ENCODE data around the gene PGM5. TPM values are rescaled to one million over a fixed set of nuclear protein-coding genes. Genes with fewer than 3 reads are reported as not detected.

Gene PGM5
- total RNA-seq, 1 donor from 2014 or later: not detected

GRCh38 chr9:68515326-68516017 lies 159.1 kb downstream of the PGM5 start:
- Mint-ChIP-seq H3K27me3 (ENCODE audit: low read depth) (peaks cover 5% of the 10 kb centered on the region), H3K36me3 (ENCODE audit: low read depth) (no peaks in the 10 kb centered on the region), H3K27ac (no peak overlapping the region), H3K9me3 (no peaks in the 10 kb centered on the region), H3K4me1 (ENCODE audit: low read depth) (no peaks in the 10 kb centered on the region), H3K4me3 (ENCODE audit: low read depth) (no peak overlapping the region)
- no peak for DNase-seq (ENCODE audit: low spot score)
- intact Hi-C loops (cut with micrococcal nuclease): no loop called here

- Mint-ChIP-seq H3K4me1 (ENCODE audit: low read depth) (no peaks in the 10 kb centered on the region), H3K4me3 (ENCODE audit: low read depth) (no peak overlapping the region), H3K36me3 (ENCODE audit: low read depth) (no peaks in the 10 kb centered on the region), H3K27me3 (ENCODE audit: low read depth) (peaks cover 13% of the 10 kb centered on the region), H3K9me3 (no peaks in the 10 kb centered on the region), H3K27ac (no peak overlapping the region)
- intact Hi-C loops (cut with micrococcal nuclease): no loop called here
- DNase-seq (ENCODE audit: low spot score): no peak
Measured at GRCh38 chr9:68522131-68522530, 165.7 kb downstream of the PGM5 start.

- Mint-ChIP-seq H3K36me3 (ENCODE audit: low read depth) (no peaks in the 10 kb centered on the region), H3K27ac (no peak overlapping the region), H3K4me1 (ENCODE audit: low read depth) (no peaks in the 10 kb centered on the region), H3K4me3 (ENCODE audit: low read depth) (no peak overlapping the region), H3K9me3 (no peaks in the 10 kb centered on the region), H3K27me3 (ENCODE audit: low read depth) (peaks cover 17% of the 10 kb centered on the region)
- intact Hi-C loops (cut with micrococcal nuclease): no loop called here
- no peak for DNase-seq (ENCODE audit: low spot score)
Measured at GRCh38 chr9:68522954-68523353, 166.5 kb downstream of the PGM5 start.

- intact Hi-C loops (cut with micrococcal nuclease): no loop called here
- no peak for DNase-seq (ENCODE audit: low spot score)
- no peaks in the 10 kb centered on the region for H3K9me3 Mint-ChIP-seq
- H3K27me3 Mint-ChIP-seq (ENCODE audit: low read depth): peaks cover 17% of the 10 kb centered on the region
- H3K36me3 Mint-ChIP-seq (ENCODE audit: low read depth): no peaks in the 10 kb centered on the region
- H3K4me3 Mint-ChIP-seq (ENCODE audit: low read depth): no peak overlapping the region
- no peaks in the 10 kb centered on the region for H3K4me1 Mint-ChIP-seq (ENCODE audit: low read depth)
- H3K27ac Mint-ChIP-seq: no peak overlapping the region
Measured at GRCh38 chr9:68523367-68523936, 167.0 kb downstream of the PGM5 start.

- peaks cover 10% of the 10 kb centered on the region for H3K27me3 Mint-ChIP-seq (ENCODE audit: low read depth)
- intact Hi-C loops (cut with micrococcal nuclease): no loop called here
- H3K36me3 Mint-ChIP-seq (ENCODE audit: low read depth): no peaks in the 10 kb centered on the region
Measured at GRCh38 chr9:68530618-68531017, 174.2 kb downstream of the PGM5 start.

GRCh38 chr9:68532131-68532530 lies 175.7 kb downstream of the PGM5 start:
- intact Hi-C loops (cut with micrococcal nuclease): no loop called here
- Mint-ChIP-seq H3K4me3 (ENCODE audit: low read depth) (no peak overlapping the region), H3K36me3 (ENCODE audit: low read depth) (no peaks in the 10 kb centered on the region), H3K27me3 (ENCODE audit: low read depth) (peaks cover 7% of the 10 kb centered on the region), H3K27ac (no peak overlapping the region), H3K9me3 (no peaks in the 10 kb centered on the region), H3K4me1 (ENCODE audit: low read depth) (no peaks in the 10 kb centered on the region)
- DNase-seq (ENCODE audit: low spot score): no peak

More at GRCh38 chr9:68530618-68531017, 174.2 kb downstream of the PGM5 start:
- H3K9me3 Mint-ChIP-seq: no peaks in the 10 kb centered on the region
- no peak overlapping the region for H3K4me3 Mint-ChIP-seq (ENCODE audit: low read depth)
- H3K4me1 Mint-ChIP-seq (ENCODE audit: low read depth): no peaks in the 10 kb centered on the region
- DNase-seq (ENCODE audit: low spot score): no peak
- no peak overlapping the region for H3K27ac Mint-ChIP-seq

- H3K27ac Mint-ChIP-seq: no peak overlapping the region
- no peak for DNase-seq (ENCODE audit: low spot score)
- H3K9me3 Mint-ChIP-seq: no peaks in the 10 kb centered on the region
- H3K36me3 Mint-ChIP-seq (ENCODE audit: low read depth): no peaks in the 10 kb centered on the region
- peaks cover 4% of the 10 kb centered on the region for H3K27me3 Mint-ChIP-seq (ENCODE audit: low read depth)
- no peak overlapping the region for H3K4me3 Mint-ChIP-seq (ENCODE audit: low read depth)
- no peaks in the 10 kb centered on the region for H3K4me1 Mint-ChIP-seq (ENCODE audit: low read depth)
- intact Hi-C loops (cut with micrococcal nuclease): no loop called here
Measured at GRCh38 chr9:68533678-68534077, 177.3 kb downstream of the PGM5 start.

- no peaks in the 10 kb centered on the region for H3K36me3 Mint-ChIP-seq (ENCODE audit: low read depth)
Measured at GRCh38 chr9:68536876-68537615, 180.6 kb downstream of the PGM5 start.

GRCh38 chr9:68537616-68537880 lies 181.1 kb downstream of the PGM5 start:
- H3K4me3 Mint-ChIP-seq (ENCODE audit: low read depth): no peak overlapping the region
- H3K36me3 Mint-ChIP-seq (ENCODE audit: low read depth): no peaks in the 10 kb centered on the region
- no peak overlapping the region for H3K27ac Mint-ChIP-seq
- H3K4me1 Mint-ChIP-seq (ENCODE audit: low read depth): no peaks in the 10 kb centered on the region
- intact Hi-C loops (cut with micrococcal nuclease): no loop called here
- peaks cover 16% of the 10 kb centered on the region for H3K27me3 Mint-ChIP-seq (ENCODE audit: low read depth)
- H3K9me3 Mint-ChIP-seq: no peaks in the 10 kb centered on the region
- DNase-seq (ENCODE audit: low spot score): no peak

More at GRCh38 chr9:68536876-68537615, 180.6 kb downstream of the PGM5 start:
- no peaks in the 10 kb centered on the region for H3K9me3 Mint-ChIP-seq
- H3K27me3 Mint-ChIP-seq (ENCODE audit: low read depth): peaks cover 14% of the 10 kb centered on the region
- no peak overlapping the region for H3K27ac Mint-ChIP-seq
- H3K4me3 Mint-ChIP-seq (ENCODE audit: low read depth): no peak overlapping the region
- intact Hi-C loops (cut with micrococcal nuclease): no loop called here
- H3K4me1 Mint-ChIP-seq (ENCODE audit: low read depth): no peaks in the 10 kb centered on the region
- DNase-seq (ENCODE audit: low spot score): no peak

GRCh38 chr9:68538200-68538599 lies 181.8 kb downstream of the PGM5 start:
- no peak for DNase-seq (ENCODE audit: low spot score)
- Mint-ChIP-seq H3K36me3 (ENCODE audit: low read depth) (no peaks in the 10 kb centered on the region), H3K27ac (no peak overlapping the region), H3K4me1 (ENCODE audit: low read depth) (no peaks in the 10 kb centered on the region), H3K9me3 (no peaks in the 10 kb centered on the region), H3K4me3 (ENCODE audit: low read depth) (no peak overlapping the region), H3K27me3 (ENCODE audit: low read depth) (peaks cover 16% of the 10 kb centered on the region)
- intact Hi-C loops (cut with micrococcal nuclease): no loop called here

GRCh38 chr9:68540712-68541535 lies 184.5 kb downstream of the PGM5 start, which contains the start of gene TMEM252:
Gene TMEM252 (minus strand): TSS chr9:68540883. CDS start chr9:68540814, 69 bp downstream.
- H3K9me3 Mint-ChIP-seq: no peaks in the 10 kb centered on the region
- peaks cover 28% of the 10 kb centered on the region for H3K27me3 Mint-ChIP-seq (ENCODE audit: low read depth)
- no peaks in the 10 kb centered on the region for H3K4me1 Mint-ChIP-seq (ENCODE audit: low read depth)
- no peak within 1 kb of the TSS for H3K4me3 Mint-ChIP-seq (ENCODE audit: low read depth)
- no peaks in the 10 kb centered on the region for H3K36me3 Mint-ChIP-seq (ENCODE audit: low read depth)
- DNase-seq (ENCODE audit: low spot score): no peak
- intact Hi-C loops (cut with micrococcal nuclease): no loop called here
- H3K27ac Mint-ChIP-seq: no peak within 1 kb of the TSS

- Mint-ChIP-seq H3K4me3 (ENCODE audit: low read depth) (no peak overlapping the region), H3K27me3 (ENCODE audit: low read depth) (peaks cover 28% of the 10 kb centered on the region), H3K27ac (no peak overlapping the region), H3K4me1 (ENCODE audit: low read depth) (peaks cover 3% of the 10 kb centered on the region), H3K9me3 (no peaks in the 10 kb centered on the region), H3K36me3 (ENCODE audit: low read depth) (no peaks in the 10 kb centered on the region)
- DNase-seq (ENCODE audit: low spot score): no peak
- intact Hi-C loops (cut with micrococcal nuclease): no loop called here
Measured at GRCh38 chr9:68541568-68541967, 185.2 kb downstream of the PGM5 start.

Measured in activated T-helper 2 cell treated with anti-CD3 and anti-CD28 coated beads, Interferon-gamma antibody, Interleukin-2, Interleukin-4, amounts not matched to agents 10 μg/mL and 5 μg/mL and 100 μg/mL, durations not matched to agents 14 hours and 24 hours and 36 hours (primary cell).